T-helper 22 cell (primary cell): ENCODE data around the gene SLC25A17.
"Not testable (repeated sequence)": the region's sequence is repeated elsewhere in the genome, so short reads cannot be mapped to it uniquely, and the experiment has no call there.

Experiments used
- DNase-seq: peaks from one replicate; pipeline ENCODE4 v3.0.0-alpha.2; 2020; ENCODE audit warnings: low read depth

Gene SLC25A17

GRCh38 chr22:40818747-40819598 lies at the start of gene SLC25A17:
Gene SLC25A17, minus strand, starts transcription at chr22:40819346. Its CDS starts 98 bp downstream, at chr22:40819248.
- DNase-seq, result peak; percentile 78

- DNase-seq, result not testable (repeated sequence)
These were observed 49.2 kb upstream of the SLC25A17 start for GRCh38 chr22:40868379-40868778.

- DNase-seq, result no peak
These were observed 48.0 kb upstream of the SLC25A17 start for GRCh38 chr22:40867109-40867508.

- no peak for DNase-seq
These were observed 43.4 kb upstream of the SLC25A17 start for GRCh38 chr22:40862537-40862936.

- DNase-seq, result no peak
These were observed 42.9 kb upstream of the SLC25A17 start, which contains the start of gene DNAJB7 for GRCh38 chr22:40862013-40862412. Gene DNAJB7, minus strand, starts transcription at chr22:40862113. Its CDS starts 119 bp downstream, at chr22:40861994.

GRCh38 chr22:40857309-40857855 lies 38.2 kb upstream of the SLC25A17 start:
- DNase-seq, result no peak

GRCh38 chr22:40856513-40857308 lies 37.6 kb upstream of the SLC25A17 start, which contains the start of the genes ST13 and XPNPEP3:
Gene ST13, minus strand, starts transcription at chr22:40856639. Its CDS starts 99 bp downstream, at chr22:40856540.
Gene XPNPEP3, plus strand, starts transcription at chr22:40857148. Its CDS starts 34 bp downstream, at chr22:40857182.
- peak; percentile 94 for DNase-seq

- peak; percentile 3 for DNase-seq
These were observed 36.9 kb upstream of the SLC25A17 start for GRCh38 chr22:40855979-40856512.

GRCh38 chr22:40855071-40855978 lies 36.2 kb upstream of the SLC25A17 start:
- DNase-seq, result no peak

- no peak for DNase-seq
These were observed 34.8 kb upstream of the SLC25A17 start for GRCh38 chr22:40853961-40854360.

- no peak for DNase-seq
These were observed 34.2 kb upstream of the SLC25A17 start for GRCh38 chr22:40853333-40853732.

GRCh38 chr22:40845816-40846215 lies 26.7 kb upstream of the SLC25A17 start:
- DNase-seq, result not testable (repeated sequence)

- DNase-seq, result no peak
These were observed 25.8 kb upstream of the SLC25A17 start for GRCh38 chr22:40844951-40845350.

GRCh38 chr22:40838486-40838885 lies 19.3 kb upstream of the SLC25A17 start:
- no peak for DNase-seq

GRCh38 chr22:40834619-40835018 lies 15.5 kb upstream of the SLC25A17 start:
- DNase-seq, result no peak

GRCh38 chr22:40829131-40829530 lies 10.0 kb upstream of the SLC25A17 start:
- no peak for DNase-seq

GRCh38 chr22:40826984-40827741 lies 8.0 kb upstream of the SLC25A17 start:
- DNase-seq, result no peak

- DNase-seq, result not testable (repeated sequence)
These were observed 7.1 kb upstream of the SLC25A17 start for GRCh38 chr22:40826292-40826691.

GRCh38 chr22:40823426-40823825 lies 4.3 kb upstream of the SLC25A17 start:
- DNase-seq, result no peak

GRCh38 chr22:40819599-40820140 lies 524 bp upstream of the SLC25A17 start:
- no peak for DNase-seq
